Chondrocyte (in vitro differentiated cells): ENCODE measurements around the gene SLC35F2. TPM values are rescaled to one million over a fixed set of nuclear protein-coding genes. Genes with fewer than 3 reads are reported as not detected.

Source experiments
- DNase-seq: peaks from one replicate; pipeline ENCODE4 v3.0.0; 2021; ENCODE audit warnings: mixed read lengths, low spot score
- H3K27ac Mint-ChIP-seq: one replicate; pipeline ENCODE4 v1.8.0; 2021; ENCODE audit warnings: mild to moderate bottlenecking, moderate library complexity, mixed read lengths; ENCODE audit not compliant: unreplicated experiment
- H3K27me3 Mint-ChIP-seq: 2 replicates; pipeline ENCODE4 v1.8.0; 2021; ENCODE audit warnings: low read depth, mixed read lengths
- H3K36me3 Mint-ChIP-seq: 2 replicates; pipeline ENCODE4 v1.8.0; 2021; ENCODE audit warnings: low read depth, mixed read lengths
- H3K4me1 Mint-ChIP-seq: 2 replicates; pipeline ENCODE4 v1.8.0; 2021; ENCODE audit warnings: low read depth, mild to moderate bottlenecking, mixed read lengths
- H3K4me3 Mint-ChIP-seq: one replicate; pipeline ENCODE4 v1.8.0; 2021; ENCODE audit warnings: mild to moderate bottlenecking, moderate library complexity, mixed read lengths; ENCODE audit not compliant: unreplicated experiment
- H3K9me3 Mint-ChIP-seq: 2 replicates; pipeline ENCODE4 v1.8.0; 2021; ENCODE audit warnings: low read depth, mixed read lengths
- CTCF ChIP-seq: fragments of 200-600 bp; sonication (generic); IDR thresholded peaks from 2 replicates; pipeline ENCODE4 v1.5.0; 2021; ENCODE audit warnings: antibody characterized with exemption, mild to moderate bottlenecking, moderate library complexity
- total RNA-seq: library from RNA; stranded (reverse); gene quantifications from 3 replicates; pipeline ENCODE4 v1.2.1, GENCODE V29; 2021

The SLC35F2 gene
- total RNA-seq, 1 donor from 2014 or later, result 5.6 TPM

- peaks cover 5% of the 10 kb centered on the region for H3K4me1 Mint-ChIP-seq
- H3K4me3 Mint-ChIP-seq, result no peak overlapping the region
- H3K36me3 Mint-ChIP-seq, result peaks cover 3% of the 10 kb centered on the region
- H3K9me3 Mint-ChIP-seq, result no peaks in the 10 kb centered on the region
- no peaks in the 10 kb centered on the region for H3K27me3 Mint-ChIP-seq
- TF ChIP-seq CTCF, result no peak
- no peak for DNase-seq
- H3K27ac Mint-ChIP-seq, result no peak overlapping the region
These were observed 56.9 kb downstream of the SLC35F2 start for GRCh38 chr11:107801641-107802040.

DNA sequence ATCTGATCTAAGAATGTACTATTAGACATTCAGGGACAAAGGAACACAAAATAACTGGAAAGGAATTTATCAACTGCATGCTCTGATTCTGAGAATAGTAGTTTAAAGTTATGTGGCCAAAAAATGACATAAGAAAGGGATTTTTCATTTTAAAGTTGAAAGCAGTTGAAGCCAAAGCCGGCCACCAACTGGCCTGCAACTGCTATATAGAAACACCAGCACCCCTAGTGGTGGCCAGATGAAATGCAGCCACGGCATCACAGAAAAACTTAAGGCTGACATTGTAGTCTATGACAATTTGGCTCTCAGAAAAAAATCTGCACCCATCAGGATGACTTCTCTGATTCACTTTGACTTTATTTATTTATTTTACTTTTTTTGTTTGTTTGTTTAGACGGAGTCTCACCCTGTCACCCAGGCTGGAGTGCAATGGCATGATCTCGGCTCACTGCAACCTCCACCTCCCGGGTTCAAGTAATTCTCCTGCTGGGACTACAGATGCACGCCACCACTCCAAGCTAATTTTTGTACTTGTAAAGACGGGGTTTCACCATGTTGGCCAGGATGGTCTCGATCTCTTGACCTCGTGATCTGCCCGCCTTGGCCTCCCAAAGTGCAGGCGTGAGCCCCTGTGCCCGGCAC lies 59.2 kb downstream of the SLC35F2 start:
- H3K27me3 Mint-ChIP-seq, result no peaks in the 10 kb centered on the region
- H3K4me3 Mint-ChIP-seq, result no peak overlapping the region
- TF ChIP-seq CTCF, result peak; percentile 86
- H3K4me1 Mint-ChIP-seq, result peaks cover 5% of the 10 kb centered on the region
- H3K36me3 Mint-ChIP-seq, result no peaks in the 10 kb centered on the region
- H3K27ac Mint-ChIP-seq, result peak overlapping the region; percentile 5
- H3K9me3 Mint-ChIP-seq, result peaks cover 2% of the 10 kb centered on the region
- DNase-seq, result no peak

GRCh38 chr11:107792049-107792443 lies 66.5 kb downstream of the SLC35F2 start:
- no peak overlapping the region for H3K4me3 Mint-ChIP-seq

GRCh38 chr11:107791343-107792048 lies 67.1 kb downstream of the SLC35F2 start:
- H3K27ac Mint-ChIP-seq, result no peak overlapping the region

More at GRCh38 chr11:107792049-107792443, 66.5 kb downstream of the SLC35F2 start:
- Mint-ChIP-seq H3K27ac (no peak overlapping the region), H3K27me3 (no peaks in the 10 kb centered on the region), H3K36me3 (no peaks in the 10 kb centered on the region), H3K4me1 (no peaks in the 10 kb centered on the region), H3K9me3 (peaks cover 2% of the 10 kb centered on the region)
- no peak for DNase-seq
- no peak for TF ChIP-seq CTCF

More at GRCh38 chr11:107791343-107792048, 67.1 kb downstream of the SLC35F2 start:
- Mint-ChIP-seq H3K36me3 (no peaks in the 10 kb centered on the region), H3K9me3 (peaks cover 2% of the 10 kb centered on the region), H3K4me1 (no peaks in the 10 kb centered on the region), H3K4me3 (no peak overlapping the region), H3K27me3 (no peaks in the 10 kb centered on the region)
- TF ChIP-seq CTCF, result no peak
- no peak for DNase-seq
